NCI-H1105 treated with DMSO at 0.1 percent for 48 hours (cell line): ENCODE data around the gene POMC.
"Not testable (repeated sequence)": the region's sequence is repeated elsewhere in the genome, so short reads cannot be mapped to it uniquely, and the experiment has no call there.

Source experiments
- DNase-seq: peaks from one replicate; lab custom pipeline; 2025; lab: John Stamatoyannopoulos, UW

Gene POMC

GRCh38 chr2:25168256-25169072, at the start of gene POMC:
Gene POMC (minus strand): TSS chr2:25168580. CDS start chr2:25164772, 3,808 bp downstream.
- peak; percentile 37 for DNase-seq

DNA sequence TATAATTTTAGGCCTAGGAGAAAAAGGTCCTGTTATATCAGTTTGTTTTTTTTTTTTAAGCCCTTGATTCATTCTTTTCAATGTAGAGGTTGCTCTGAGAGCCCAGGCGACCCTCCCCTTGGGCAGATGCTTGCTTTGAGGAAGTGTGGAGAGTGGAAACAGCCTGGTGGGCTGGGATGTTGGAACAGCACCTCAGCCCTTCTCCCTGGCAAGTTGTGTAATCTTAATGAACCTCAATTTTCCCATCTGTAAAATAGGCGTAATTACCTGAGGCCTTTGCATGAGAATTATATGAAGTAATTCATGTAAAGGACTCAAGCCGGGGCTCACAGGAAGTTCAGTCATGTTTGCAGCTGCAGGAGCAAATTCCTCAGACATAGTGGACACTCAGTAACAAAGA, 49.7 kb upstream of the POMC start:
- DNase-seq, result no peak

- DNase-seq, result no peak
These were observed 47.7 kb upstream of the POMC start for GRCh38 chr2:25215948-25216679.

DNA sequence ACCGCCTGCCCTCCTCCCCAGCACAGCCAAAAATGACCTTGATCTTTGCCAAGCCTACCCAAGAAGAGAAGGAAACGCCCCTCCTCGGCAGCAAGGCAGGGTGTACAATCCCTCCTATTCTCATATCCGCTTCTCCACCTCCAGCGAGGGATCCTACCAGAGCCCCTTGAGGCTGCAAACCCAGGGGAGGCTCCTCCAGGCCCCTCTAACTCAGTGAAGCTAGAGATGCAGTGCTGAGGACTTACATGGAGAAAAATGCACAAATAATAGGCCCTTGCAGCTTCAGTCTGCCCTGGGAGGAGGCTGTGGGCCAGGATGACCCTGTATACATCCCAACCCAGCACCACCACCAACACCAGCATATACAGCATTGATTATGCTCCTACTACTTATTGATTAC, 46.9 kb upstream of the POMC start:
- DNase-seq, result no peak

DNA sequence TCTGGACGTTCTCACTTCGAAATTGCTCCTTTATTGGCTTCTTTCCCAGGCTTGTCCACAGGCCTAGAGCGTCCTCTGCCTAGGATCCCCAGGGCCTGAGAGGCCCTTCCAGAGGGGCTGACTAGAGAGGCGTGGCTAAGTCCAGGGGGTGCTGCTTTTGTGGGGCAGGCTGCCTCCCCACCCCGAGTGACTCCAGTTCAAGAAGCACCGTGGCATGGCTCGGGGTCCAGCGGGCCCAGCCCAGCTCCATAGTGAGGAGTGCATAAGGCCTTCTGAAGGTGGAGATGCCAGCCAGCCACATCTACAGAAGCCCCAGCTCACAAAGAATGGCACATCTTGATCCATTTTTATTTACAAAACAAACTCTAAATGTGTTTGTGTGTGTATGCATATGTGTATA, 44.8 kb upstream of the POMC start:
- no peak for DNase-seq

- DNase-seq, result not testable (repeated sequence)
These were observed 42.5 kb upstream of the POMC start for GRCh38 chr2:25210923-25211322.

GRCh38 chr2:25207078-25207545, 38.7 kb upstream of the POMC start:
- no peak for DNase-seq

- DNase-seq, result no peak
These were observed 35.9 kb upstream of the POMC start for GRCh38 chr2:25204190-25204838.

DNA sequence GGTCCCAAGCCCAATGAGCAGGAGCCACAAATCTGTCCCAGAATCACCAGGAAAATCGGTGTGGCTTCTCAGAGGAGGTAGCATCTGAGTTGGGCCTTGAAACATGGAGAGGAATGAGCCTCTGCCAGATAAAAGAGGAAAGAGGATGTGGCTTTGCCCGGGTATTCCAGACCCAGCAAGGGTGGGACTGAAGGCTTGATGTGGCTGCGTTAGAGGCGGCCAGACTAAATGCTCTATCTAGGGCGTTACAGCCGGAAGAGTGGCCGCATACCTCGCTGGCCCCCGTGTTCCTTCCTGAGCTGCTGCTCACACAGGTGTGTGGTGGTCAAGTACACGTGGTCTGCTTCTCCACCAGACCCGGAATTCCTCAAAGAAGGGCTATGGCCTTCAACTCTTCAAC, 33.9 kb upstream of the POMC start:
- DNase-seq, result no peak

- no peak for DNase-seq
These were observed 33.4 kb upstream of the POMC start for GRCh38 chr2:25201794-25202193.

DNA sequence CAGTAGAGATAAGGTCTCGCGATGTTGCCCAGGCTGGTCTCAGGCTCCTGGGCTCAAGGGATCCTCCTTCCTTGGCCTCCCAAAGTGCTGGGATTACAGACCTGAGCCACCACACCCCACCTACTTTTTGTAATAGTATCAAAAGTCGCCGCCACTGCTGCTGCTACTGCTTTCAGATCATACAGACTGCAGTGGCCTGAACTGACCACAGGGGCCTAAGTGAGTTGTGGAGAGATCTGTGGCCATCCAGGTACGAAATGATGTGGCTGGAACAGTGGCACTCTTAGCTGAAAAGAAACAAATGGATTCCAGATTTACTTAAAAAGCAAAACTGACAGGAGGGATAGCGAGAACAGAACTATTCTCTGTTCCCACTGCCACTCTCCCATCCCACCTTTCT, 32.9 kb upstream of the POMC start:
- DNase-seq, result no peak

- no peak for DNase-seq
These were observed 30.2 kb upstream of the POMC start for GRCh38 chr2:25198576-25198975.

- no peak for DNase-seq
These were observed 29.8 kb upstream of the POMC start for GRCh38 chr2:25198209-25198525.

DNA sequence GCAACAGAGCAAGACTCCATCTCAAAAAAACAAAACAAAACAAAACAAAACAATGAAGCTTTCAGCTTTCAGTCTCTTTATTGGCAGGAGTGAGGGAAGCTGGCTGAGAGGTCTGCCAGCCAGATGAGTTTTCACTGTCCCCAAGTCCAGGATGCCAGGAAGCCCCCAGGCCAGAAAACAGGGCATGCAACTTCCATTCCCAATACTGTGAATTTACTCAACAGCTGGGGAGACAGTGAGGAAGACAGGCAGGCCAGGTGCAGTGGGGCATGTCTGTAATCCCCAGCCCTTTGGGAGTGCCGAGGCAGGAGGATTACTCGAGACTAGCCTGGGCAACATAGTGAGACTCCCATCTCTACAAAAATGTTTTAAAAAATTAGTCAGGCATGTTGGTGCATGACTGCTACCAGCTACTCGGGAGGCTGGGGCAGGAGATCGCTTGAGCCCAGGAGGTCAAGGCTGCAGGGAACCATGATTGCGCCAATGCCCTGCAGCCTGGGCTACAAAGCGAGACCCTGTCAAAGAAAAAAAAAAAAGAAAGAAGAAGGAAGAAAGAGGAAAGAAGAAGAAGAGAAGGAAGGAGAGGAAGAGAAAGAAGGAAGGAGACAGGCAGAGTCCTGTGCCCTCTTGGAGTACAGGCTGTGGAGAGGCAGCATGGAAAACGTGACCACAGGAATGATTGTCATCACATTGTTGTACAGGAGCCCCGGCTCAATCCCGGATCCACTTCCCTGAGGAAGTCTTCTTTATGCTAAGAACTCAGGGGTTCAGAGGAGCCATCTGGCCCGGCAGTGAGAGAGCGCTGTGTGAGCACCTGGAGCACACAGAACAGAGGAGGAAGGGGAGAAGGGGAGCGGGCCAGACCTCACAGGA, 29.2 kb upstream of the POMC start:
- no peak for DNase-seq

DNA sequence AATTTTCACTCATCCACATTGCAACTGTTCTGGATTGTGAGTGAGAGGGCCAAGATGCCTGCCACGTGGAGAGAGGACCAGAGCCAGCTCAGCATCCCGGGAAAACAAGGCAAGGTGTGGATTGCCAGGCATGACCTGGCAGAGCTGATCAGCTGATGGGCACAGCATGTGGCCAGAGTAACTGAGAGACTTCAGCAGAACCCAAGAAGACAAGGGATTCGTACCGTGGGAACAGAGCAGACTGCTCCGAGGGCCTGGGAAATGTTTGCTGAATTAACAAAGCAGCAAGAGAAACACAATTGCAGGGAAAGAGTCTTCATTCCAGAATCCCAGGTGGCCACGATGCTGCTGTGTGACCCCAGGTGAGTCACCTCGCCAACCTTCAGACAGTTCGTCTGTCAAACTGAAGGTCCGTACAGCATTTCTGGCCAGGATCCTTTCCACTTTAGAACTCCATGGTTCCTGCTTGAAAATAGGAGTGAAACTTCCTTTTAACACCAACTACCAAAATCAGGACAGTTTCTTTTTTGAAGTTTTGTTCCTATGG, 26.3 kb upstream of the POMC start:
- DNase-seq, result no peak

- DNase-seq, result peak; percentile 79
These were observed 22.2 kb upstream of the POMC start for GRCh38 chr2:25190536-25190935.

DNA sequence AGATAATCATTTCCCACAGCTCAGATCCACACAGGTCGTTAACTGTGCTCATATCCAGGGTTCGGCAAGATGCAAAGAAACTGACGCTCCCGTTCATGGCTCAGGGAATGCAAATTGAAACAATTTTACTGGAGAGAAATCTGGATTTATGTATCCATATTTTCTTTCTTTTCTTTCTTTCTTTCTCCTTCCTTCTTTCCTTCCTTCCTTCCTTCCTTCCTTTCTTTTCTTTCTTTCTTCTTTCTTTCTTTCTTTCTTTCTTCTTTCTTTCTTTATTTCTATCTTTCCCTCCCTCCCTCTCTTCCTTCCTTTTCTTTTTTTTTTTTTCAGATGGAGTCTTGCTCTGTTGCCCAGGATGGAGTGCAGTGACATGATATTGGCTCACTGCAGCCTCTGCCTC, 20.0 kb upstream of the POMC start:
- DNase-seq, result no peak

DNA sequence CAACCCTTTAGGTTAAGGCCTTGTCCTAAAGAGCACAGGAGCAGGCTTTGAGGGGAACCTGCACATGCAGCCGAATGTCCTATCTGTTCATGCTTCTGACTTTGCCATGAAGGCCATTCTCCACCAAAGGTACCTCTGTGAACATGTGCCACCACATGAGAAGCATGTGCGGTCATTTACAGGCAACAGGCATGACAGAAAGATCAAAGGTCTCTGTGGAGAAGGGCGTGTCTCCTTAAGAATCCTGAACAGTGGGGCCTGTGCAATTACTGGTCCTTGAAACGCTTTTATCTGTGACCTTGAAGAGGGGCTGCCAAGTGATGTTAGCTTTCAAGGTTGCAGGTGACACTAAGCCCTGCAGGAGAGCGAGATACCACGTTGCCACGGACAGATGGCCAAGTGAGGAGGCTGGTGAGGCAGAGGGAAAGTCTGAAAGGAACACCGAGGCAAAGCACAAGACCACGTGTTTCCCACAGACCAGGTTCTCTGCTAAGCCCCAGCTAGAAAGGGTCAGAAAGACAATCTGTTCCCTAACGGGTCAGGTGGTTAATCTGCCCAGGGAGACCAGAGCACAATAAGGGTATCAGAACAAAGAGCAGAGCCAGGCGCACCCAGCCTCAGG, 19.5 kb upstream of the POMC start:
- DNase-seq, result no peak

DNA sequence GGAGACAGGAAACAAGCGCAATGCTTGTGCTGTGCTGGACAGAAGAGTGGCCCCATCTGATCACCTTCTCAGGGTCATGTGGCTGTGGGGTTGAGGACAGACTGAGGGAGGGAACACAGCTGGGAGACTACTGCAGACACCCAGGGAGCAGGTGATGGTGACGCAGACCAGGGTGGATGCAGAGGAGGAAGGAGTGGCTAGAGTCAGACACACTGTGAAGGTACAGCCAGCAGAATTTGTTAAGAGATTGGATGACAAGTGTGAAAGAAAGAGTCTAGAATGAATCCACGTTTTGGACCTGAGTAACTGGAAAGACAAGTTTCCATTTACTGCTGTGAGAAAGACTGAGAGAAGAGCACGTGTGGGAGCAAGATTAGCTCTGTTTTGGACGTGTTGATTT, 15.9 kb upstream of the POMC start:
- no peak for DNase-seq

- DNase-seq, result no peak
These were observed 10.6 kb upstream of the POMC start for GRCh38 chr2:25178976-25179375.

DNA sequence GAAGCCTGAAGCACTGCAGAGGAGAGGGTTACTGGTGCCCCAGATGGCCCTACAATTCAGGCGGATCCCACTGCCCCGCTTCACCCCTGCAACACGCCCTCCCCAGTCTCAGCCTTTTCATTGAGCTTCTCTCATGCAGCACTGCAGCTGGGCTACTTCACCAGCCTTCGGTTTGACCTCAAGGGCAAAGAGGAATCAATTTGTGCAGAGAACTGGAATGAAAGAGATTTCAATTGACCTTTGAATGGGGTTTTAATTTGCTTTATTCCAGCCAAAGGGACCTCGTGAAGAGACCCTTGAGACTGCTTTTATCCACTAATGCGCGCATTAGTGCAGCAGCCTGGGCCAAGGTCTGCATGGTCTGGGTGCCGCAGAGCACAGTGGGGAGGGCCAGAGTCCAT, 8.8 kb upstream of the POMC start:
- peak; percentile 9 for DNase-seq
